GM21825 (cell line): ENCODE measurements around the gene CEP170B.
"Not testable (repeated sequence)": the region's sequence is repeated elsewhere in the genome, so short reads cannot be mapped to it uniquely, and the experiment has no call there.

ENCODE experiments used
- ATAC-seq: cut with Tn5 transposase; IDR thresholded peaks from one replicate; pipeline ENCODE4 v1.9.1; 2021; ENCODE audit warnings: mild to moderate bottlenecking, moderate library complexity; ENCODE audit not compliant: unreplicated experiment

Gene CEP170B

DNA sequence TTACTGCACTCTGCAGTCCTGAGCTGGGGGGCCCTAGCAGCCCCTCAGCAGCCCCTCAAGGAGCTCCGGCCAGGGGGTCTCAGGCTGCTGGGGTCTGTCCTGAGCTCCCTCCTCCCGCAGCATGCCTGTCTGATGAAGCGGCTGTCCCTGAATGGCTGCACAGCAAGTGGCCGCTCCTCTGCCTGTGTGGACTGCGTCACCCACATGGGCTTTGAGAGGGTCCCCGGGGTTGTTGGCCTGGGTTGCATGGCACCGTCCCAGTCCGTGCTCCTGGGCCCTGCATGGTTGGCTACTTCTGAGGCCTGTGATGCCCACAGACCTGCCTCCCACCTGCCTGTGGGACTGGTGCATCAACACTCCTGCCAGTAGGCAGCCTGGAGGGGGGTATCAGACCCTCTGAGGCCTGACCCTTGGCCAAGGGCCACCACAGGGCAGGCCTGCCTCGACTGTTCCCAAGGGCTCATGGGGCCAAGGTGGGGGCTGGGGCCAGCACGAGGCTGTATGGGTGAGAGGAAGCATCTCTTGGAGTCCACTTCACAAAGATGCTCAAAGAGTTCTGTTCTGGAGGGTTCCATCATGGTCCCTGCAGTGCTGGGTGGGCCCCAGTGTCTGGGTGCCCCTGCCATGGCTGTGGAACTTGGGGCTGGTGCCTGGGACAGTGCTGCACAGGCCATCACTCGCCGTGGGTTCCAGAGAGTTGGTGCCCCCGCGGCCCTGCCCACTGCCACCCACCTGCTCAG lies 12.2 kb downstream of the CEP170B start:
- no peak for ATAC-seq

GRCh38 chr14:104877806-104878550 lies 12.9 kb downstream of the CEP170B start:
- no peak for ATAC-seq

GRCh38 chr14:104878582-104878981 lies 13.5 kb downstream of the CEP170B start:
- ATAC-seq, result no peak

DNA sequence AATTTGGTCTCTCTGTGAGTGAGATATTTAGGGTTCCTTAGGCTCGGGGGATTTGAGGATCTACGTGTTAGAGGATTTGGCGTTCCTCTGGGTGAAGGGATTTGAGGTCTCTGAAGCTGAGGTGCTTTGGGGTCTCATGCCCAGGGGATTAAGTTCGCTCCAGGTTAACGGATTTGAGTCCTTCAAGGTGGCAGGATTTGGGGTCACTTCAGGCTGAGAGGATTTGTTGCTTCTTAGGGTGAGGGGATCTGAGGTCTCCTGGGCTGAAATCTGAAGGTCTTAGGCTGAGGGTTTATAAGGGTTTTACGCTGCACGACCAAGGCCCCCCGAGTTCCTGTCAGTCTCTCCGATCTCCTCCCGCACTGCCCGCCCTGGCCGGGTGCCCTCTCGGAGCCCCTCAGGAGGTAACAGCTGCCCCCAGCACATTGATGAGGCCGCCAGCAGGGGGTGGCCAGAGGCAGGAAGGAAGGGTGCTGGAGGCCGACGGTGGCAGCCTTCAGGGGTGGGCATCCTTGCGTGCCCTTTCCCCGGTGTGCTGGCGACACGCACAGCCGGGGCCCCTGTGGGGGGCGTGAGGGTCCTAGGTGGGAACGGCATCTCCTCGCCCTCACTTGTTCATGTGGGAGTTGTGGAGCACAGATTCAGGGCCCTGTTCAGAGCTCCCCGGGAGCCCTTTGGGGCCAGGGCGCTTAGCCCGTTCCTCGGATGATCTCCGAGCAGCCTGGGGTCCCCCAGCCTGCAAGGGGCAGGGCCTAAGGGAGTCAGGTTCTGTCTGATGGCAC lies 14.3 kb downstream of the CEP170B start:
- ATAC-seq, result no peak

DNA sequence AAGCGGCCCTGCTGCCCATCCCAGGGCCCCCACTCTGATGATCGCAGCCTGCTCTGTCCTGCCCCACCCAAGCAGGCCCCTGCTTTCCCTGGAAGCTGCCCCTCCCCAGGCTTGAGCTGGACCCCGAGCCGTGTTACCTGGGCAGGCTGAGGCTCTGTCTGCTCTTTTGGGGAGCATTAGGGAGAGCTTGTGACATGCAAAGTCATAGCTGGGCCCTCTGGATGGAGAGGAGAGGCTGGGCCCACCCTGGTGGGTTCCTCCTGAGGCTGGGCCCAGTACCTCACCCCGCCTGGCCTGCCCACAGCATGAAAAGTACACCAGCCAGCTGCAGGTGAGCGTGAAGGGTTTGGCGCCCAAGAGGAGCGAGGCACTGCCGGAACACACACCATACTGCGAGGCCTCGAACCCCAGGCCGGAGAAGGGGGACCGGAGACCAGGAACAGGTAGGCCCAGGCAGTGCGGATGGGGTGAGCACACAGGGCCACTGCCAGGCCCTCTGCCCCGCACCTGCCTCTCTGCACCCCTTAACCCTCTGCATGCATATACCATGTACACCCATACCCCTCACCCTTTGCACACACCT lies 15.0 kb downstream of the CEP170B start:
- ATAC-seq, result no peak

DNA sequence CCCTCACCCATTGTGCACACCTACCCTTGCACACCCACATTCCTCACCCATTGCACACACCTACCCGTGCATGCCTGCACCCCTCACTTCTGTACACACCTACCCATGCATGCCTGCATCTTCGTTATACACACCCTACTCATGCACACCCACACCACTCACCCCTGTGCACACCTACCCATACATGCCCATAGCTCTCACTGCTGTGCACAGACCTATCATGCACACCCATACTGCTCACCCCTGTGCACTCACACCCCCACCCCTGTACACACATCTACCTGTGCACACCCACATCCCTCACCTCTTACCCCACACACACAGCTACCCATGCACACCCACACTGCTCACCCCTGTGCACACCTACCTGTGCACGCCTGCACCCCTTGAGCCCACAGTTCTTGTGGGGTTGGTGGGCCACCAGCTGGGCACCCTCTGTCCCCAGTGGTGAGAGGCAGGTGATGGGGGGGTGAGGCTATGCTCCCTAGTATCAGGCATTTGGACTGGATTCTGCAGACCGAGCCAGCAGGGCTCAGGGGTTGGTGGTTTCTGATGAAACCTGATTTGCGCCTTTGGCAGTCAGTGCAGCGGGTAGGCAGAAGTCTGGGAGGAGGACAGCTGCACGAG lies 15.6 kb downstream of the CEP170B start:
- no peak for ATAC-seq

DNA sequence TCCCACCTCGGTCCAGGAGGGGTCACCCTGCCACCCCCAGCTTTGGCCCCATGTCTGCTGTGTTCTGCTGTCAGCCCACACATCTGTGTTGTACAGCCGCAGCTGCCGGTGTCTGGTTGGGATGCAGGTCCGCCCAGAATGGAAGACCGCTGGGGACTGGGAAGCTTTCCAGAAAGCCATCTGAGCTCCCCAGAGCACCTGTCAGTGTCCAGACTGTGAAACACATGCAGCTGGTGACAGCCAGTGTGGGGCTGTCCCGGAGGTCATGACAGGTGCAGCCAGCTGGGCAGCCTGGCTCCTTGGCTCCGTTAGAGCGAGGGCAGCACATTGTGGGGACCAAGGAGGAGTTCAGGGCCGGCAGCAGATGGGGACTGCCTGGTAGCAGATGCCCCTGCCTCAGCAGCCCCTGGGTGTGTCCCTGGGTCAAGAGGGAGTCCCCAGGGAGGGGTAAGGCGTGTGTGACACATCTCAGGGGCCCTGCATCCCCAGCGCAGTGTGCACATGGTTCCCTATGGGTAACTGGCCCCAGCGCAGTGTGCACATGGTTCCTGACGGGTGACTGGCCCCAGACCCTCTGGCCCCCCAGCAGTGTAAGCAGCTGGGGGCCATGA lies 16.4 kb downstream of the CEP170B start:
- ATAC-seq, result no peak

- ATAC-seq, result no peak
These were observed 17.4 kb downstream of the CEP170B start for GRCh38 chr14:104882325-104882973.

- no peak for ATAC-seq
These were observed 18.1 kb downstream of the CEP170B start for GRCh38 chr14:104882991-104883660.

DNA sequence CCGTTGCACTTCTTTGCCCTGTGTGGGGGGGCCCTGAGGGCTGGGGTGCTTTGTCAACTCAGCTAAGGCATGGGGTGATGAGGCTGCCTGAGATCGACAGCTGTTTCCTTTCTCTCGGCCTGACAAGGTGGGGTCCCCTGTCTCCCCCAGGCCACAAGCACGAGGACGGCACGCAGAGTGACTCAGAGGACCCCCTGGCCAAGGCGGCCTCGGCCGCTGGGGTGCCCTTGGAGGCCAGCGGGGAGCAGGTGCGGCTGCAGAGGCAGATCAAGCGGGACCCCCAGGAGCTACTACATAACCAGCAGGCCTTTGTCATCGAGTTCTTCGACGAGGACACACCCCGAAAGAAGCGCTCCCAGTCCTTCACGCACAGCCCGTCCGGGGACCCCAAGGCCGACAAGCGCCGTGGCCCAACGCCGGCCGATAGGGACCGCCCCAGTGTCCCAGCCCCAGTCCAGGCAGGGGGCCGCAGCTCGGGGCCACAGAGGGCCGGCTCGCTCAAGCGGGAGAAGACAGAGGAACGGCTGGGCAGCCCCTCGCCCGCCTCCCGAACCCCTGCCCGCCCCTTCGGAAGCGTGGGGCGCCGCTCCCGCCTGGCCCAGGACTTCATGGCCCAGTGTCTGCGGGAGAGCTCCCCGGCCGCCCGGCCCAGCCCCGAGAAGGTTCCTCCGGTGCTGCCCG lies 18.8 kb downstream of the CEP170B start:
- no peak for ATAC-seq

DNA sequence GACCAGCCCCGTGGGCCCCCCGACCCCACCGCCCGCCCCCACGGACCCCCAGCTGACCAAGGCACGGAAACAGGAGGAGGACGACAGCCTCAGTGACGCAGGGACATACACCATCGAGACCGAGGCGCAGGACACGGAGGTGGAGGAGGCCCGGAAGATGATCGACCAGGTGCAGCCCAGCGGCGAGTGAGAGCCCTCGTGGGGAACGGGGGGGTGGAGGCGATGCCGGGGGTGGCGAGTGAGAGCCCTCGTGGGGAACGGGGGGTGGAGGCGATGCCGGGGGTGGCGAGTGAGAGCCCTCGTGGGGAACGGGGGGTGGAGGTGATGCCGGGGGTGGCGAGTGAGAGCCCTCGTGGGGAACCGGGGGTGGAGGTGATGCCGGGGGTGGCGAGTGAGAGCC lies 19.3 kb downstream of the CEP170B start:
- not testable (repeated sequence) for ATAC-seq

GRCh38 chr14:104885031-104885972 lies 20.2 kb downstream of the CEP170B start:
- no peak for ATAC-seq

GRCh38 chr14:104885973-104886689 lies 21.1 kb downstream of the CEP170B start:
- ATAC-seq, result no peak

DNA sequence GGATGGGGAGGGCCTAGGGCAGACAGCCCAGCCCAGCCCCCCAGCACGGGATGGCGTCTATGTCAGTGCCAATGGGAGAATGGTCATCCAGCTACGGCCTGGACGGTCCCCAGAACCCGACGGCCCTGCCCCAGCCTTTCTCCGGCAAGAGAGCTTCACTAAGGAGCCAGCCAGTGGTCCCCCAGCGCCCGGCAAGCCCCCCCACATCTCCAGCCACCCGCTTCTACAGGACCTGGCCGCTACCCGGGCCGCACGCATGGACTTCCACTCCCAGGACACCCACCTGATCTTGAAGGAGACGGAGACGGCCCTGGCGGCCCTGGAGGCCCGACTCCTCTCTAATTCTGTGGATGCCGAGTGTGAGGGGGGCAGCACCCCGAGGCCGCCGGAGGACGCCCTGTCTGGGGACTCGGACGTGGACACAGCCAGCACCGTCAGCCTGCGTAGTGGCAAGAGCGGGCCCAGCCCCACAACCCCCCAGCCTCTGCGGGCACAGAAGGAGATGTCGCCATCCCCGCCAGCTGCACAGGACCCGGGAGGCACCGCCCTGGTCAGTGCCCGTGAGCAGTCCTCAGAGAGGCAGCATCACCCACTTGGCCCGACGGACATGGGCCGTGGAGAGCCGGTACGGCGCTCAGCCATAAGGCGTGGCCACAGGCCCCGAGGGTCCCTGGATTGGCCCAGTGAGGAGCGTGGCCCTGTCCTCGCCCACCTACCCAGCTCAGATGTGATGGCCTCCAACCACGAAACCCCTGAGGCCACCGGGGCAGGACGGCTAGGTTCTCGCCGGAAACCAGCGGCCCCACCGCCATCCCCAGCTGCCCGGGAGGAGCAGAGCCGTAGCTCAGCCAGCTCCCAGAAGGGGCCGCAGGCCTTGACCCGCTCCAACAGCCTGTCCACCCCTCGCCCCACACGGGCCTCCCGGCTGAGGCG lies 21.9 kb downstream of the CEP170B start:
- ATAC-seq, result no peak

DNA sequence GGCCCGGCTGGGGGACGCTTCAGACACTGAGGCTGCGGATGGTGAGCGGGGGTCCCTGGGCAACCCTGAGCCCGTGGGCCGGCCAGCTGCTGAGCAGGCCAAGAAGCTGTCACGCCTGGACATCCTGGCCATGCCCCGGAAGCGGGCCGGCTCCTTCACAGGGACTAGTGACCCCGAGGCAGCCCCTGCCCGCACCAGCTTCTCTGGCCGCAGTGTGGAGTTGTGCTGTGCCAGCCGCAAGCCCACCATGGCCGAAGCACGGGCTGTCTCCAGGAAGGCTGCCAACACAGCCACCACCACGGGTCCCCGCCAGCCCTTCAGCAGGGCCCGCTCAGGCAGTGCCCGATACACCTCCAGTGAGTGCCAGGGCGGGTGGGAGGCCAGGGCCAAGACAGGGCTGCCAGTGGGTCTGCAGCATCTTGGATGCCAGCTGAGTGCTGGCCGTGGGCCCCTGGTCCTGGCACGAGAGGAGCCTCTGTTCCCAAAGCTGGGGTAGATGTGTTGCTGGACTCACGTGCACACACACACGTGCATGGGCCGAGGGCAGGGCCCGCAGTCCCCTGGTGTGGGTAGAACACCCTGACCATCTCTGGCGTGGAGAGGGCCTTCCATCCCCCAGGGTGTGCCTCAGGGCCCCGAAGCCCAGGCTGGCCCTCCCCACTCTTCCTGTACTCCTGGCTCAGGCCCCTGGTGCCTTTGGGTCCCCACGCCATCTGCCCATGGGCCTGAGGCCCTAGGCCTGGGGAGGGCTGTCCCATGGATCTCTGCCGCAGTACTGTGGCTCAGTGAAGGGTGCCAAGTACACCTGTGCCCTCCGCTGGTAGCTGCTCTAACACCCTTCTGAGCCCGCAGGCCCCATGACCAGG lies 22.8 kb downstream of the CEP170B start:
- no peak for ATAC-seq
